CD4-positive, alpha-beta T cell (primary cell): ENCODE data around the gene LOXL1. TPM values are rescaled to one million over a fixed set of nuclear protein-coding genes. Genes with fewer than 3 reads are reported as not detected.

Source experiments
- ATAC-seq: fragments of 200-7000 bp; cut with Tn5 transposase; one replicate; pipeline ENCODE4 v1.10.0; 2022; ENCODE audit warnings: mild to moderate bottlenecking; ENCODE audit not compliant: poor library complexity
- CTCF ChIA-PET: fragments of 350-600 bp; sonication (Branson Sonifier 250); formaldehyde crosslinking; loops from one replicate; lab custom pipeline; 2021; ENCODE audit warnings: antibody characterized with exemption, inconsistent platforms; lab: Charles Lee
- POLR2A ChIA-PET: fragments of 350-600 bp; sonication (Branson Sonifier 250); formaldehyde crosslinking; loops from one replicate; lab custom pipeline; 2021; ENCODE audit warnings: antibody characterized with exemption, inconsistent platforms; lab: Charles Lee
- DNase-seq, 14 experiments: peaks; one replicate each; pipeline ENCODE4 v3.0.0-alpha.2; 2013 to 2020; ENCODE audit warnings: mixed read lengths in 2 of 14
- H3K27ac ChIP-seq, 2 donors: one replicate each; pipeline versions ENCODE4 v1.5.1 to v1.7.0; 2013; ENCODE audit warnings: low read length in 2 of 2, low read depth in 1 of 2, mild to moderate bottlenecking in 1 of 2
- H3K27me3 ChIP-seq, 2 experiments: 1 replicate in 1 of 2; 2 replicates in 1 of 2; pipeline versions ENCODE4 v1.6.1 to v1.7.0; 2013; ENCODE audit warnings: low read length in 2 of 2, control low read depth in 1 of 2, mild to moderate bottlenecking in 1 of 2, moderate library complexity in 1 of 2; ENCODE audit not compliant: insufficient read depth in 2 of 2, control insufficient read depth in 1 of 2
- H3K36me3 ChIP-seq: one replicate; pipeline ENCODE4 v1.6.1; 2013; ENCODE audit warnings: low read length, control low read depth; ENCODE audit not compliant: insufficient read depth
- H3K4me1 ChIP-seq: one replicate; pipeline ENCODE4 v1.6.1; 2013; ENCODE audit warnings: low read length, control low read depth; ENCODE audit not compliant: insufficient read depth
- H3K4me3 ChIP-seq: one replicate; pipeline ENCODE4 v1.5.1; 2013; ENCODE audit warnings: mild to moderate bottlenecking, low read length, moderate library complexity
- H3K9me3 ChIP-seq, 2 experiments: 1 replicate in 1 of 2; 2 replicates in 1 of 2; pipeline versions ENCODE4 v1.6.1 to v1.7.0; 2013; ENCODE audit warnings: low read length in 2 of 2, mild to moderate bottlenecking in 2 of 2, control low read depth in 1 of 2, moderate library complexity in 1 of 2; ENCODE audit not compliant: control insufficient read depth in 1 of 2, insufficient read depth in 1 of 2
- H3K27ac Mint-ChIP-seq: one replicate; pipeline ENCODE4 v1.8.0; 2020; ENCODE audit warnings: mixed read lengths
- H3K27me3 Mint-ChIP-seq: one replicate; pipeline ENCODE4 v1.8.0; 2021; ENCODE audit warnings: mixed read lengths
- H3K36me3 Mint-ChIP-seq: one replicate; pipeline ENCODE4 v1.8.0; 2021; ENCODE audit warnings: low read depth, mixed read lengths
- H3K4me1 Mint-ChIP-seq: one replicate; pipeline ENCODE4 v1.8.0; 2021; ENCODE audit warnings: low read depth, mixed read lengths
- H3K4me3 Mint-ChIP-seq: one replicate; pipeline ENCODE4 v1.8.0; 2020; ENCODE audit warnings: mild to moderate bottlenecking, mixed read lengths
- H3K9me3 Mint-ChIP-seq: one replicate; pipeline ENCODE4 v1.8.0; 2020; ENCODE audit warnings: mixed read lengths
- CTCF ChIP-seq: fragments of 200-600 bp; IDR thresholded peaks from one replicate; pipeline ENCODE4 v1.8.0; 2022; ENCODE audit warnings: antibody characterized with exemption, mild to moderate bottlenecking
- intact Hi-C, 2 experiments: fragments of 100-400 bp; cut with DNase I in 1 of 2; cut with micrococcal nuclease in 1 of 2; formaldehyde crosslinking; loops; one replicate each; pipeline versions ENCODE4 v1.15.1 to v1.9.0; 2023 to 2025; cut with DNase I, micrococcal nuclease
- total RNA-seq, 174 experiments: library from RNA in 2 of 174; stranded (reverse) in 2 of 174; gene quantifications; one replicate each; pipeline ENCODE4 v1.2.3 and lab custom pipeline; 2021 to 2026

Gene LOXL1
- total RNA-seq, 2 experiments from 2014 or later: 3.0 to 3.5 TPM

- CTCF ChIA-PET: no interaction called here
- H3K27ac Mint-ChIP-seq: no peak overlapping the region
- Histone ChIP-seq H3K27ac (no peak overlapping the region), H3K36me3 (no peaks in the 10 kb centered on the region), H3K27me3 (no peaks in the 10 kb centered on the region), H3K9me3 (no peaks in the 10 kb centered on the region), H3K4me1 (peaks cover 31% of the 10 kb centered on the region), H3K4me3 (no peak overlapping the region)
- no peaks in the 10 kb centered on the region for H3K36me3 Mint-ChIP-seq
- H3K27me3 Mint-ChIP-seq: no peaks in the 10 kb centered on the region
- TF ChIP-seq CTCF: no peak
- POLR2A ChIA-PET: interaction anchor here (0.7 kb wide), 1 partner anchor 27 kb away, joined by 4 read pairs; no protein-coding TSS in a partner anchor
- intact Hi-C loops: loop anchor here (5.0 to 10.0 kb wide), 2 partner anchors 180 to 368 kb away; partner anchors contain the start of gene ISLR2 (in 1 of the 2)
- H3K4me3 Mint-ChIP-seq: no peak overlapping the region
- DNase-seq (no peak), ATAC-seq (no peak)
- no peaks in the 10 kb centered on the region for H3K9me3 Mint-ChIP-seq
- peaks cover 28% of the 10 kb centered on the region for H3K4me1 Mint-ChIP-seq
Measured at GRCh38 chr15:73954188-73955145, 28.2 kb downstream of the LOXL1 start.

DNA sequence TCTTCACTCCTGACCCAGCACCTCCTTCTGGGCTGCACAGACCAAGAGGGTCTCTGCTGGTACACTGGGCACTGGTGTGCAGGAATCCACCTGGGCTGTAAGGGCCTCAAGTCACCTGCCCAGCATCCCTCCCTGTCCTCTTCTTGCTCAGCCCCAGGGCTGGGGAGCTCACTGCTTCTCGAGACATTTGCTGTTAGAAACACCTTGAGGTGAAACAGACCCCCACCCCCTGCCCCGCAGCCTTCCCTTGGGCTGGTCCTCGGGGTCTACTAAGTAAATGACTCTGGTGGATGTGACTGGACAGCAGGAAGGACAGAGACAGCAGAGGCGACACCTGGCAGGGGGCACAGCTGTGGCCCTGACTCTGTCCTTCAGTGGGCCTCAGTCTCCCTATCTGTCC is 29.1 kb downstream of the LOXL1 start:
- ATAC-seq (no peak), DNase-seq (no peak)
- intact Hi-C loops: loop anchor here in 1 of 2 experiments (10.0 kb wide), 1 partner anchor 179 kb away; the partner anchor contains the start of gene ISLR2
- TF ChIP-seq CTCF: no peak
- Histone ChIP-seq H3K27me3 (no peaks in the 10 kb centered on the region), H3K27ac (no peak overlapping the region), H3K4me1 (peaks cover 39% of the 10 kb centered on the region), H3K36me3 (no peaks in the 10 kb centered on the region), H3K9me3 (no peaks in the 10 kb centered on the region), H3K4me3 (no peak overlapping the region)
- Mint-ChIP-seq H3K9me3 (no peaks in the 10 kb centered on the region), H3K27ac (no peak overlapping the region), H3K4me3 (no peak overlapping the region), H3K27me3 (no peaks in the 10 kb centered on the region), H3K4me1 (peaks cover 35% of the 10 kb centered on the region), H3K36me3 (no peaks in the 10 kb centered on the region)
- ChIA-PET CTCF (no interaction called here), POLR2A (no interaction called here)

- ChIA-PET CTCF (interaction anchor here (1.2 to 1.7 kb wide), 2 partner anchors 9 to 17 kb away, joined by 3 to 4 read pairs; no protein-coding TSS in a partner anchor), POLR2A (interaction anchor here (1.9 kb wide), 1 partner anchor 10 kb away, joined by 7 read pairs; no protein-coding TSS in a partner anchor)
- ATAC-seq: no peak
- Histone ChIP-seq H3K4me1 (peaks cover 34% of the 10 kb centered on the region), H3K36me3 (no peaks in the 10 kb centered on the region), H3K27ac (no peak overlapping the region), H3K27me3 (no peaks in the 10 kb centered on the region), H3K9me3 (no peaks in the 10 kb centered on the region), H3K4me3 (no peak overlapping the region)
- Mint-ChIP-seq H3K27ac (no peak overlapping the region), H3K4me1 (peaks cover 37% of the 10 kb centered on the region), H3K9me3 (no peaks in the 10 kb centered on the region), H3K36me3 (no peaks in the 10 kb centered on the region), H3K4me3 (no peak overlapping the region), H3K27me3 (no peaks in the 10 kb centered on the region)
- TF ChIP-seq CTCF: no peak
- no peak for DNase-seq
- intact Hi-C loops: loop anchor here in 1 of 2 experiments (10.0 kb wide), 1 partner anchor 179 kb away; the partner anchor contains the start of gene ISLR2
Measured at GRCh38 chr15:73955861-73956742, 29.8 kb downstream of the LOXL1 start.
